Measurements from ENCODE around the gene ARMH4.
"Not testable (repeated sequence)": the region's sequence is repeated elsewhere in the genome, so short reads cannot be mapped to it uniquely, and the experiment has no call there.

Gene ARMH4

DNA sequence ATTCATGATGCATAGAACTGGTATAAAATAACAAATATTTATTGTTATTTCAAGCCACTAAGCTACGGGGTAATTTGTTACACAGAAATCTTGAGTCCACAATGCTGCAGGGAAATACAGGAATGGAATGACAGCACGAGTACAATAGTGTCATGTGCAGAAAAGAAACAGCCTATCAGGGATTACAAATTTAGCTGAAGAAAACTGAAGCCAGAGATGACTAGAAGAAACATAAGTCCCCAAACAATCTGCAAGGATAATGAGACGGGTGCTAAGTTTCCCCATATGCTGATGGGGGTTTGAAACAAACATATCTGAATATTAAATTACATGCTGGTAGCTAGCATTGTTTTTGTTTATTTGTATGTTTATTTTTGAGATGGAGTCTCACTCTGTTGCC, 8.9 kb downstream of the ARMH4 start:
- DNase-seq = no peak

DNA sequence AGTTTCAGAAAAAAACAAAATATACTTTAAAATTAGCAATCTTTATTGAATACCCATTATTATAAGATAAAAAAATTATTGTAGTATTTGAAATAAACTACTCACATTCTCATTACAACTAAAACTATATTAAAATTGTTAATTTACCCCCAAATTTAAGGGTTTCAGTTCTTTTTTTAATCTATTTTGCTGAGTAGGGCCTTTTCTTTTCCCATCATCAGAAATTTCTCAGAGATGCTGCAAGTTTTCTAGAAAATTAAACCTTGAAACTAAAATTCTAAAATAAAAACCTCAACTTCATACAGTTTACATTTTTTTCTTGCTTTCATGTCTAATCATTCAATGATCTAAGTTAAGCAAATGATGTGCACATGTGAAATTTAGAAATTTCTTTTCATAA, 10.1 kb downstream of the ARMH4 start:
- no peak for DNase-seq

DNA sequence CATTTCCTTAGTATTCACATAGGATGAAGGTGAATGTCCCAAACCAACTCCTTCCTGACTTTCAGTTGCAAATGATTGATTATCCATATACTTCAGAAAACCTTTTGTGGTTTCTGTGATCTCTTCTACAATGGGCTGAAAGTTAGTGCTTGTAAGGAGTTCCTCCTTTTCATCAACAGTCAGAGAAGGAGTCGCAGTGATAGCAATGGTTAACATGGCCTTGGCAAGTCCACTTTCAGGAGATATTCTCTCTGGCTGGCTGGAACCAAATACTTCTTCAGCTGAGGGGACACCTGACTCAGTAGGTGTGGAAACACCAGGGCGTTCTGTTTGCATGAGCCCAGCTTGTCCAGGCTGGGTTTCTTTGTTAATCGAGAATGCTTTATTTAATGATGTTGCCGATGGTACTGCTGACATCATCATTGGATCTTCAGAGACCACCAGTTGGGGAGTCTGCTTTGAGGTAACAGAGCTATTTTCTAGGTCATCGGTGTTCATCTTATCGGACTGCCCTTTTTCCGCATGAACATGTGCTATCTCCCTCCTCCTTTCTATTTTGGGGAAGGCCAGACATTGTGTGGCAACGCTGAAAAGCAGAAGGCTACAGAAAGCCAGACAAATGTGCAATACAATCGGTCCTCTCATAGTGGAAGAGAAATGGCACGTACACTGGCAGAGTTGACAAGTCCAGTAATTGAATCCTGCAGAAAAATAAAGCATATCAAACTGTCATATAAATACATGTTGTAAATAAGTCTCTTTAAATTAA, 13.1 kb downstream of the ARMH4 start:
- DNase-seq = peak; percentile 6 to 38 (median 32)

DNA sequence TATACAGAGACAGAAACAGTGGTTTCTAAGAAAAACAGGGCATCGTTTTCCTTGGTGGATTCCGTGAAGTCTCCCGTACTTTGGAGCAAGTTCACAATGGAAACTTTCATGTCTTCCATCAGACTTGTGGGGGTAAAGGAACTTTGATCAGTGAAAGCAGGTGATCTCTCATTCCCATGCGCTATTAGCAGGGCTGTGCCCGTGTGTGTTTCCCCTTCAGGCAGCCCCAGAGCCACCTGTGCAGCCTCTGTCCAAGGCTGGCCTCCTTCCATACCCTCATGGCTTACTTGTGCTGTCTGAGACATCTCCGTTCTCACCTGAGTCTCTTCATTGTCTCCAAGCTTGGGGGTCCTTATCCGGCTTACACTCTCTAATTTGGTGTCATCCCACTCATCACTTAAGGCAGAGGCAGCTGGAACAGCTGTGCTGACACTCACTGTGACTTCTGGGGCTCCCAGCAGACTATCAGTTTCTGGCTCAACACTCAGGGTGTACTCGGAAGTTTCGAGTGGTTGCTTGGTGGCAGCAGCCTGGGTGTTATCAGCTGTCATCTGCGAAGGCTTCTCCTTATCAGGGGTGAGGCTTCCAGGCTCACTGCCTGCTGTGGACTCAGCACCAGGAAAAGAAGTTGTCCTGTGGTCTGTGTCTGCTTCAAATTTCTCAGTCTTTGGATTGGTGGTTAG, 13.8 kb downstream of the ARMH4 start:
- DNase-seq = no peak

DNA sequence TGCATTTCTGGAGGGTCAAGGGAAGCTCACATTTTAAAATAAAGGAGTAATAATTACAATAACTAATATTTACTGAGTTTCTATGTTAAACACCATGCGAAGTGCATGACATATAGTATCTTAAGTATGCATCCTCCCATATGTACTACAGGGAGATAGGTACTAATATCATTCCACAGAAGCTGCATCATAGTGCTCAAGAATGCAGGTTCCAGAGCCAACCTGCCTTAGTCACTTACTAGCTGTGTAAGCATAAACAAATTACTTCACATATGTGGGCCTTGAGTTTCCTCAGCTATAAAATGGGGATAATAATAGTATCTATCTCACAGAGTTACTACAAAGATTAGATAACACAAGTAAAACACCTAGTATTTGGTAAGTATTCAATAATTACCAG, 18.3 kb downstream of the ARMH4 start:
- no peak for DNase-seq

DNA sequence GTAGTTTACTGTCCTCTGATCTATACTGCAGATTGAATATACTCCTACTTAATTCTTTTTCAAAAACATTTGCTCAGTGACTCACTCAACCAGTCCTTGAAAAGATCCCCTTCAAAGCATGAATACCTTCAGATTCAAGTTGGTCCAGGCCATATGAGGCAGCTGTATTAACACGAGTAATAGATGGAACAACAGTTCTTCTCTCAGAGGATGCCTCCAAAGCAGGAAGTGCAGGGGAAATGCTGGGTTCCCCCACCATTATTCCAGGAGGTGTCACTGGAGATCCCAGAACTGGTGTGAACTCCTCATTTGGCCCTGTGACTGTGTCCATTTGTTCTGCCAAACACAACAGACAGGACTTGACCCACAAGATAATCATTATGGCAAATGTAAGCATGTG, 20.6 kb downstream of the ARMH4 start:
- peak in 2 of 4 experiments; percentile 11 to 18 for DNase-seq

DNA sequence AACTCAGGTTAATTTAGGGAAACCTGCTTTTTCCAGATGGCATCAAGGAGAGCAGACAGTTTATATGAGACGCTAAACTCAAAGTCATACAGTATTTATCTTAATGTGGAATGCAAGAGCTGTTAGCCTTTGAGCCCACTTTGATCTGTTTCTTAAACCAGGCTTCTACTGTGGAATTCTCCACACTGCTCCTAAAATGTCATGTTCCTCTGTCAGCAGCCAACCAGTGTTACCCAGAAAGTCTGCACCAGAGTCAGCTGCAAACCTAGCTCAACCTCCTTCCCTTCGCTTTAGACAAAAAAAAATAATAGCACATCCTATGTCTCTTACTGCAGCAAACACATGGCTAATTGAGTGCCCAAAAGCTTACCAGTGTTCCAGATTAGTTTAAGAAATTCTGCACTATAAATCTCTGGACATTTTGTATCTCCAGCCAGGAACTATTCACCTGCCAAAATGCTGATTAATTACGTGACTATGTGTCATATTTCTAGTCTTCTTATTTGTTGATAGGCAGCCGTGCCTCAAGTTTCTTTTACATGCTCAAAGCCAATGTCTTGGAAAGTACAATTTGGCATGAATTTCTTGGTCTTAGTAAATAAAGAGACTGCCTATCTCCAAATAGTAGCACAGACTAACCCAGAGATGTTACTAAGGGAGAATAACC, 21.8 kb downstream of the ARMH4 start:
- no peak for DNase-seq

DNA sequence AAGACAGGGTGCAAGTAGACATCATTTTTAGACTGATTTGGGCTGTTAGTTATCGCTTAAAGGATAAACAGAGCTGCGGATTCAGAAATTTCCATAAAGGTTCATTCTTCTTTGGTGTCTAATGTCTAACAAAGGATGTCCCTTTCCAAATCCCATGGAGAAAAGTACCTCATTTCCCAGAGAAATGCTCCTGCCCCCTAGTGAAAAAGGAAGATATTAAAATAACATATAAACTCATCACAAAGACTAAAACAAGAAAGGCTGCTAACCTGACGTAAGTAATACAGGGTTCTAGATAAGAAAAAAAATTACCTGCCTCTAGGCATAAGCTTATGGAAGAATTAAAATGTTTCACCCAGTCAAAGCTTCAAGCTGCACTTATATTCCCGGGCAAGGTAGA, 22.8 kb downstream of the ARMH4 start:
- no peak for DNase-seq

DNA sequence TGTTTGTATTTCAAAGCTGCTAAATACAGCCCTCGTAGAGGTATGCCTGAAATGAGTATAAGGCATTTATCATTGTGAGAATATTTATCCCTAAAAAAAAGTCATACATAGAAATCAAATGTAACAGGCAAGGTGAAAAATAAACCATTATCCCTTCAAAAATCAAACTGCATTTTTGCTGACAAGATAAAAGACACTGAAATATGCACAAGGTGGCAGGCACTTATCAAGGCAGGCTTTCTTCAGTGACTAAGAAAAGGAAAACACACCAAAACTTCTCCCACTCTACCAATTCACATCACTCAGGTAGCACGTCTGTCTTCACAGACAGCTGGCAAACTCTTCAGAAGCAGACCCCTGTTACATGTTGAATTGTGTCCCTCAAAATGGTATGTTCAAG, 23.6 kb downstream of the ARMH4 start:
- no peak for DNase-seq

DNA sequence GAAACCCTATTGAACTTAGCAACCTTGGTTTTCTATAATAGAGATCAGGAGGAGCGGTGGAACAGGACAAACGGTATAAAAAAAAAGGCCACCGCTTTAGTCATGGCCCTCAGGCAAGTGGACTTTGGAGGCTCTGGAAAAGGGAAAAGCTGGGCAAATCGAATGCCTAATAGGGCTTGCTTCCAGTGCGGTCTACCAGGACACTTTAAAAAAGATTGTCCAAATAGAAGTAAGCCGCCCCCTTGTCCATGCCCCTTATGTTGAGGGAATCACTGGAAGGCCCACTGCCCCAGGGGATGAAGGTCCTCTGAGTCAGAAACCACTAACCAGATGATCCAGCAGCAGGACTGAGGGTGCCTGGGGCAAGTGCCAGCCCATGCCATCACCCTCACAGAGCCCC, 29.5 kb downstream of the ARMH4 start:
- not testable (repeated sequence) for DNase-seq

DNA sequence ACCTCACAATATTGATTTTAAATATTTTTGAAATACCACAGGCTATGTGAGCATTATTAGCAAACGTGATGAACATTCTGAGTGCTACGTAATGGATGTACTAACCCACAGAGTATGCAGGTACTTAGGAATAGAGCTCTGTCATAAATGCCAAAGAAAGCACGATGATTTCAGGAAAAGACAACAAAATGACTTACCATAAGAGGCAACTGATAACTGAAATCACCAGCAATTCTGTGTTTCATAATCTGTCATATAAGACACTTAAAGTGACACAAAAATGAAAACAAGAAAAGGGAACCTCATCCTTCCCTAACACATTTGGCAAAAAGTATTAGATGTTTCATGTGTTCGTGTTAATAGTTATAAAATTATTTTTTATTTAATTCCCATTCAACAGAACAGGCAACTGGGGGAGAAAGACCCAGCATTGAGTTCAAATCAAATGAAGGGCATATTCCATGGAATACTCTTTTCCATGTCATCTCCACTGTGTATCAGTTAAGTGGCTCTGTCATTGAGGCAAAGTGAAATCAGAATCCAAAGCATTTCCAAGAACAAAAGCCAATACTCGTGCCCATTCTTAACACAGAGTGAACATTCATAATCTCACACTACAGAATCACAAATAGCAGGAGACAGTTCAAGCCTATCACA, 30.4 kb downstream of the ARMH4 start:
- DNase-seq = no peak

DNA sequence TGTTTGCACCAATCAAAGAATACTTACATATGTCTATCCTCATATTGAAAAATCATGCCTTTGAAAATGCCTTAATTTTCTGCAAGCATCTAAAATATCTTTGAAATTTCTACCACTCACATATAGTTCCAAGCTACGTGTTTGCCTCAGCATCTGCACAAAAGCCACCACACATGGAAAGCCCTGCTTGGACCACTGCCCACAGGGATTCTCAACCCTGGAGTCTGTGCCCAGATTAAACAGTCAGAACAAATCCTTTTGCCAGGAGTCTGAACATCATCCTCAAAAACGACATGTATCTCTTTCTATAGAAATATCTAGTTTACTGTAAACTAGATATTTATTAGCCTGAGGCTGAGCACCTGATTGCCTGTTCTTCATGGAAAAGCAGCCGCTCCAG, 32.6 kb downstream of the ARMH4 start:
- DNase-seq = no peak

DNA sequence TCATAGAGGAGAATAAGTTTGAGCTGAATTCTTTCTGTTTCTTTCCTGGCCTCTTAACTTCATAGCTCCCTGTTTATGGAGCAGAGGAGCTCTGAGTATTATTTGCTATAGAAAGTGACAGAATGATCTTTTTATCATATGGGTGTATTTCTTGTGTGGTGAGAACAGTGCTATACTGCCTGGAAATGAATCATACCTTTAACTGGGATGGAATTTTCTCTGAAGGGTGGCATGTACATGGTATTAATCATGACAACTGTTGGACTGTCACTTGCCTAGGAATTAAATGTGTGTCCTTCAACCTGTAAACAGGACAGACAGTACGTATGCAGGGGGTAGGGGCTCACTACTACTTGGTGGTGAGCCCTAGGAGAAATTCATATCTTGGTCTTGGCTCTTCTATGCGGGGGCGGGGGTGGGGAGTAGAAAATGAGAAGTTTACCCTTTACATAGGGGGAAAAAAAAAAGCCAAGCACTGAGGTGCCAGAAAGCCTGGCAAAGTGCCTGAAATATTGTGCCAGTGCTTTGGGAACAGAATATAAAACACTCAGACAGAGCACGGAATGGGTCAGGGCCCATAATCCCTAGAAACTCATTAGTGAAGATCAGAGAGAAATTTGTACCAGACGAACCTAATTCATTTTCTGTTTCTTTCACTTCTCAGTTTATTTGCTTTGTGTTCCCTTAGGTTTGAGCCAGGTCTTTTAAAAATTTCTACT, 33.8 kb downstream of the ARMH4 start:
- no peak for DNase-seq

DNA sequence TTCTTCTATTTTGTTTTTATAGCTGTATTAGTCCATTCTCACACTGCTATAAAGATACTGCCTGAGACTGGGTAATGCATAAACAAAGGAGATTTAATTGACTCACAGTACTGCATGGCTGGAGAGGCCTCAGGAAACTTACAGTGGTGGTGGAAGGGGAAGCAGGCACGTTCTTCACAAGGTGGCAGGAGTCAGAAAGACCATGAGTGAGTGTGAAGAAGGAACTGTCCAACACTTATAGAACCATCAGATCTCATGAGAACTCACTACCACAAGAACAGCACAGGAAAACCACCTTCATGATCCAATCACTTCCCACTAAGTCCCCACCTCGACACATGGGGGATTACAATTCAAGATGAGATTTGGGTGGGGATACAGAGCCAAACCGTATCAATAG, 42.3 kb downstream of the ARMH4 start:
- DNase-seq = no peak

DNA sequence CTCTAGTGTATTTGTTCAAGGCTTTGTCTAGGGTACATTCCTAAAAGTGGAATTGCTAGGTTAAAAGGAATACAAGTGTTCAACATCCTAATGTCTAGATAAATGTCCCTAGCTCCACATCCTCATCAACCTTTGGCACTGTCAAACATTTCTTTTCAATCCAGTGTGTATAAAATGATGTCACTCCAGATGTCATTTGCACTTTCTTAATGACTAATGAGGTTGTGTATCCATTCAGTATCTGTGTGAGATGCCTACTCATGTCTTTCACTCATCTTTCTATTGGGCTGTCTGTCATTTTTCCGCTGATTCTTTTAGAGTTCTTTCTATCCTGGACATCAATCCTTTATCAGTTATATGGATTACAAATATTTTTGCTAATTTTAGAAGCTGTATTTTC, 43.3 kb downstream of the ARMH4 start:
- no peak for DNase-seq

DNA sequence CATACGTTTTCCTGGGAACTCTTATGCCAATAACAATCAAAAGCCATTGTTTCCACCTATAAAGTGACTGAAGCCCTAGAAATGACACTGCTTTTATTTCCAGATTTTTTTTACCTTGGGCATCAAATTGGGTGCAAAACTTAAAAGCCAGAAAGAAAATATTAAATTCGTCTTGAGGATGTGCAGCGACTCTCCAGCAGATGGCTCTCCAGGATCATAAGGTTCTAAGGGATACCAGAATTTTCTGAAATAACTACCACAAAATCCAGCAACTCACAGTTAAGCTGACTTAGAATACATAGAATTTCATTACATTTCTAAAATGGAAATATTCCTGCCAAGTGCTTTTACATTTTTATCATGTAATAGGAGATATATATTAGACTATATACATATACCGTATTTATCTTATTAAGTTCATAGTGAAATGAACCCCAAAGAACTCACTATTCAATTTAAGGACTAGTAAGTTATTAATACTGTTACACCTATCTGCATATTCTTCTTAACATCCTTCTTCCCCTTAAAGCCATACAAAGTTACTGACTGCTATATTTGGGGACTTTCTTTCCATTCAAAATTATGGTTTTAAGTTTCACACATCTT, 44.0 kb downstream of the ARMH4 start:
- peak; percentile 51 to 67 (median 64) for DNase-seq

DNA sequence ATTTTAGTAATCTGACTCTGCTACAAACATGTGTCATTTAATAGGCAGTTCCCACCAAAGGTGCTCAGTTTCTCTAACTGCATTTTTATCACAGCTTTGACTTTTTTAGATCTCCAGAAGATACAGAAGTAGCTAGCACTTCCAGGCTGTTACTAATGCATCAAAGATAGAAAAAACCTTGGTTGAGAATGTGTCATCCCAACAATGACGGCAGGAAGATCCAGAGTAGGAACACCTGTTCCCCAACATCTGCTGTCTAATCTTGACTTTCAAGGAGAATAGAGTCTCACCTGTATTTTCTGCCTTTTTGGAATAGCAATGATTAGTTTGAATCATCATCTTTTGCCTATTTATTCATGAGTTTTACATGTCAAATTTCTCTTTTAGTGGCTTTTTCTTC, 45.0 kb downstream of the ARMH4 start:
- no peak for DNase-seq

DNA sequence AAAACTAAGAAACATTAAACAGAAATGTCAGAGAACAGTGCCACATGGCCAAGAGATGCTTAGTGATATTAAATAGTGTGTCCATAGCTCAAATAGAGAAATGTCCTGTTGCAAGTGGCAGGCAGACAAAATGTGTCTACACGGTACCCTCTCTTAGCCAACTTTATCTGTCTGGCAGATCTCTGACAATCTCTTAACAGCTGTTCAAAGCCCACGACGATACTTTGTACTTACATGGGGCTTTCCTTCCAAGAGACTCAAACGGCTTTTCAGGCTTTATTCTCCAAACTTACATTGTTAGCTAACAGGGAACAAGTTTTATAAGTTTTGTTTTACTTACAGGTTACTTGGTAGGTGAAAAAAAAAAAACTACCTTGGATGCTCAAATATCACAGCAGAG, 45.6 kb downstream of the ARMH4 start:
- no peak for DNase-seq

DNA sequence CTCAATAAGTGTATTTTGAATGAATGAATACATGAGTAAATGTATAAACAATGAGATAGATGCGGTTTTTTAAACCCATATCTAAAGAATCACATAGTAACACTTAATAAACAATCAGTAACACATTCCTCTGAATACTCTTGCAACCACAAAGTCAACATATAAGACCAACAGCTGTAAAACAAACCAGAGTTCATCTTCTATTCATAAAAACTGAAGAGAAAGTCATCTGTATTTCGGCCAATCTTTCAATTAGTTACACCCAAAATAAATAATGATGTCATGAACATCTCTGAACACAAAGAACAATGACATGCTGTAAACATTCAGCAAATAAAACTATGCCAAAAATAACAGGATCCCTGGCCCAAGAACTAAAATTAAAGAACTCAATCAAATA, 47.2 kb downstream of the ARMH4 start:
- DNase-seq = no peak

DNA sequence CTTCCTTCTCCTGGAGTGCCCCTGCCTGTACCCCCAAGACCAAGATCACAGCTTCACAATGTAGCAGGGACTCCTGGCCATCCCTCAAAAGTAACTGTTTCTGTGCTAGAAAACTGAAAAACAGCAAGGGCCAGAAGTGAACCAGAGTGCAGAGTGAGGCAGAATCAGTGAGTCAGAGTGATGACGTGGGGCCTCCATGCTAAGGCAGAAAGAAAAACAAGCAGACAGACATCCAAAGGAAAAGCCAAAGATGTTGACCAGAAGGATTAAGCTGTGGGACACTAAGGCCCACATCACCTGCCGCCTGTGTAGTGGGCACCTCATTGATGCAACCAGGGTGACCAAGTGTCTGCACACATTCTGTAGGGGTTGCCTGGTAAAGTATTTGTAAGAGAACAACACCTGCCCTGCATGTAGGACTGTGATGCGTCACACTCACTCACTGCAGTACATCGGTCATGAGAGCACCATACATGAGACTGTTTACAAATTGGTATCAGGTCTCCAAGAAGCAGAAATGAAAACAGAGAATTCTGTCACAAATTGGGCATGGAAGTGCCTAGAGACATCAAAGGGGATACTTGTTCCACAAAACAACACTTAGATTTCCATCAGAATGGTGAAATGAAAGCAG, 51.2 kb downstream of the ARMH4 start:
- no peak for DNase-seq

DNA sequence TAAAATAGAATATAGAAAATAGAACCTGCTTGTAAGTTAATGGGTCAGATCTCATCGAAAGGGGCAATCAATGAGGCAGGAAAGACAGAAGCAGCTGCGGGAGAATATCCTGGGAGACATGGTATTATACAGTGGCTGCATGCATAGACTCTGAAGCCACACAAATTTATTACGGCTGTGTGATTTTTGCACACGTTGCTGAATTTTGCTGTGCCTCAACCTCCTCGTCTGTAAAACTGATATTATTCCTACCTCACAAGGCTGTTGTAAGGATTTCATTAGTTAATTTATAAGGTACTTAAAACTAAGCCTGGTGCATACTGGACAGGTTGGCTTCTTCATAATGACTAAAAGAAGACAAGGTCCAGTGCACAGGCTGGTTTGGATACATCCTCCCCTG, 52.3 kb downstream of the ARMH4 start:
- no peak for DNase-seq

DNA sequence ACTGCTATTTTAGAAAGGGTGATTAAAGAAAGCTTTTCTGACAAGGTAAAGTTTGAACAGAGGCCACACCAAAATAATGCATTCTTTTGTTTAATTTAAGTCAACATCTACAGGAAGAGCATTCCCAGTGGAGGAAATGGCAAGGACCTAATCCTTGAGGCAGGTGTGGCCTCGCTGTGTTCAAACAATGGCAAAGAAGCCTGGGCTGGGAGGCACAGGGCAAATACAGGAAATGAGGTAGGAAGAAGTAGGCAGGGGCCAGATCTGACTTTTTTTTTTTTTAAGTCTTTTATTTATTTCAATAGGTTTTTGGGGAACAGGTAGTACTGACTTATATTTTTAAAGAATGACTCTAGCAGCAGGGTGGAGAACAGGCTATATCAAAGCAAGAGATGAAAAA, 53.5 kb downstream of the ARMH4 start:
- DNase-seq = no peak
